Activated CD4-positive, CD25-positive, alpha-beta regulatory T cell treated with anti-CD3 and anti-CD28 coated beads, Interleukin-2, amount 50 U/mL, for 24 hours (primary cell): ENCODE measurements around the gene NUMB.

ENCODE experiments used
- ATAC-seq, 2 donors: fragments of 150-1000 bp; cut with Tn5 transposase; one replicate each; pipeline ENCODE4 v1.10.0; 2021; ENCODE audit warnings: mild to moderate bottlenecking in 1 of 2, moderate library complexity in 1 of 2

The NUMB gene

DNA sequence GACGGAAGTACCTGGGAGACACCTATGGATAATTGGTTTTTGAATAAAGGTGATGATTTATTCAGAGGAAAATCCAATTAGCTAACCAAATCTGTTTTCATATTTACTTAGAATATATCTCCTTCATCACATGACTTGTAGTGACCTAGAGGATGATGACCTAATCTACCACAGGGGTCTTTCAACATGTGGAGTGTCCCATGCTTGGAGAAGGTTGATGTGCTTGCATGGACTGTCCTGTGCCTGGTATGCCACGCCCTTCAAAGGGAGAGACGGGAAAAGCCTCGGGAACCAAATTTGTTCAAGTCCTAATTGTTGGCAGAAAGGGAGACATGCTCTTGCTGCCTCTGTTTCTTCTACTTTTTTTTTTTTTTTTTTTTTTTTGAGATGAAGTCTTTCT, 232.8 kb downstream of the NUMB start:
- no peak for ATAC-seq
